Trophoblast cell (in vitro differentiated cells and primary cell): ENCODE results near the gene ADTRP.

Experiments
- DNase-seq, 2 donors: peaks; one replicate each; pipeline ENCODE4 v3.0.0-alpha.2; 2016
- H2AFZ ChIP-seq: 2 replicates; pipeline ENCODE4 v1.6.1; 2013; ENCODE audit warnings: low read length, moderate library complexity, mild to moderate bottlenecking; ENCODE audit not compliant: insufficient read depth, poor library complexity
- H2AK5ac ChIP-seq: 2 replicates; pipeline ENCODE4 v1.6.1; 2013; ENCODE audit warnings: mild to moderate bottlenecking, low read length
- H2BK120ac ChIP-seq: 2 replicates; pipeline ENCODE4 v1.6.1; 2013; ENCODE audit warnings: low read length, mild to moderate bottlenecking, moderate library complexity; ENCODE audit not compliant: insufficient read depth, poor library complexity
- H2BK12ac ChIP-seq: 2 replicates; pipeline ENCODE4 v1.6.1; 2013; ENCODE audit warnings: mild to moderate bottlenecking, low read length, moderate library complexity
- H2BK5ac ChIP-seq: 2 replicates; pipeline ENCODE4 v1.6.1; 2013; ENCODE audit warnings: low read length, low read depth, moderate library complexity, mild to moderate bottlenecking; ENCODE audit not compliant: poor library complexity
- H3K14ac ChIP-seq: 2 replicates; pipeline ENCODE4 v1.6.1; 2013; ENCODE audit warnings: mild to moderate bottlenecking, low read length
- H3K18ac ChIP-seq: 2 replicates; pipeline ENCODE4 v1.6.1; 2013; ENCODE audit warnings: mild to moderate bottlenecking, low read length
- H3K23ac ChIP-seq: 2 replicates; pipeline ENCODE4 v1.6.1; 2013; ENCODE audit warnings: low read length
- H3K27ac ChIP-seq: 2 replicates; pipeline ENCODE4 v1.5.1; 2013; ENCODE audit warnings: low read depth, mild to moderate bottlenecking, inconsistent platforms, low read length, moderate library complexity
- H3K27me3 ChIP-seq: 2 replicates; pipeline ENCODE4 v1.6.1; 2013; ENCODE audit warnings: inconsistent platforms, mild to moderate bottlenecking, low read length, moderate library complexity; ENCODE audit not compliant: insufficient read depth
- H3K36me3 ChIP-seq, 2 experiments: 1 replicate in 1 of 2; 2 replicates in 1 of 2; pipeline ENCODE4 v1.6.1; 2013; ENCODE audit warnings: low read length in 2 of 2, mild to moderate bottlenecking in 2 of 2, moderate library complexity in 1 of 2; ENCODE audit not compliant: insufficient read depth in 2 of 2, control insufficient read depth in 1 of 2
- H3K4ac ChIP-seq: 2 replicates; pipeline ENCODE4 v1.6.1; 2013; ENCODE audit warnings: low read depth, mild to moderate bottlenecking, low read length, moderate library complexity
- H3K4me1 ChIP-seq, 2 experiments: 1 replicate in 1 of 2; 2 replicates in 1 of 2; pipeline ENCODE4 v1.6.1; 2013; ENCODE audit warnings: low read length in 2 of 2, mild to moderate bottlenecking in 2 of 2, moderate library complexity in 1 of 2; ENCODE audit not compliant: insufficient read depth in 2 of 2, control insufficient read depth in 1 of 2
- H3K4me2 ChIP-seq: 2 replicates; pipeline ENCODE4 v1.6.1; 2013; ENCODE audit warnings: inconsistent platforms, mild to moderate bottlenecking, low read length, moderate library complexity
- H3K4me3 ChIP-seq: 2 replicates; pipeline ENCODE4 v1.5.1; 2013; ENCODE audit warnings: mild to moderate bottlenecking, low read depth, low read length, inconsistent platforms
- H3K79me1 ChIP-seq: one replicate; pipeline ENCODE4 v1.6.1; 2013; ENCODE audit warnings: low read length
- H3K79me2 ChIP-seq: 2 replicates; pipeline ENCODE4 v1.6.1; 2013; ENCODE audit warnings: low read length, mild to moderate bottlenecking; ENCODE audit not compliant: control insufficient read depth, insufficient read depth, poor library complexity
- H3K9ac ChIP-seq: 2 replicates; pipeline ENCODE4 v1.6.1; 2013; ENCODE audit warnings: mild to moderate bottlenecking, low read length
- H3K9me3 ChIP-seq: 2 replicates; pipeline ENCODE4 v1.6.1; 2013; ENCODE audit warnings: low read depth, mild to moderate bottlenecking, control low read depth, inconsistent platforms, low read length; ENCODE audit not compliant: insufficient read depth
- H4K12ac ChIP-seq: 2 replicates; pipeline ENCODE4 v1.6.1; 2013; ENCODE audit warnings: low read depth, mild to moderate bottlenecking, low read length, moderate library complexity
- H4K8ac ChIP-seq: 2 replicates; pipeline ENCODE4 v1.6.1; 2013; ENCODE audit warnings: low read depth, mild to moderate bottlenecking, low read length, moderate library complexity
- H4K91ac ChIP-seq: one replicate; pipeline ENCODE4 v1.6.1; 2013; ENCODE audit warnings: low read depth, mild to moderate bottlenecking, low read length, moderate library complexity
- WGBS: extraction: QIAGEN DNeasy Blood & Tissue Kit; methylation state at CpG from one replicate; pipeline ENCODE4 v1.1.7; 2013; ENCODE audit warnings: missing lambda C conversion rate; ENCODE audit not compliant: insufficient read length, insufficient coverage; ENCODE audit errors: extremely low coverage; 5-methylcytosine and 5-hydroxymethylcytosine counted together

ADTRP gene

DNA sequence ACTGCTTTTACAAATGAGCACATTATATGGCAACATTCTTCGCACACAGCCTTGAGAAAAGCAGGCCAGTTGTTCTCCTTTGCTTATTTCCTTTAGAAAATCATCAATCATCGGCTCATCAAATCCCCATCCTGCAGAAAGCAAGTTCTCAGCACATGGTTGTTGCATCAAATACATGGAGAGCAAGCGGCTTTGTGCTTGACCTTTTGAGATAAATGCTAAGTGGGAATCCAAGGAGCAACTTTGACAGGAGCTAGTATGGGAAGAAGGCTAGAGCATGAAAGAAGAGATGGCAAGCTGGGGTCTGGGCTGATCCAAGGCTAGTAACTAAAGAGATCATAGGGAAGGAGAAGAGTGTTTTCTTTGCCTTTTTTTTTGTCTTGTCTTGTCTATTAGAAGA, 43.2 kb upstream of the ADTRP start:
- Histone ChIP-seq H3K4me1 (peaks cover 0 to 1% of the 10 kb centered on the region in 2 experiments), H2AFZ (no peak overlapping the region), H4K8ac (no peak overlapping the region), H4K91ac (no peak overlapping the region), H2BK5ac (no peak overlapping the region), H2BK12ac (no peak overlapping the region), H3K14ac (no peak overlapping the region), H3K36me3 (no peaks in the 10 kb centered on the region), H3K18ac (no peak overlapping the region), H3K27ac (no peak overlapping the region), H3K79me1 (no peaks in the 10 kb centered on the region), H3K79me2 (no peaks in the 10 kb centered on the region), H3K9ac (no peak overlapping the region), H3K23ac (no peak overlapping the region), H3K27me3 (no peaks in the 10 kb centered on the region), H3K4me3 (no peak overlapping the region), H2AK5ac (no peak overlapping the region), H3K9me3 (no peaks in the 10 kb centered on the region), H3K4me2 (no peak overlapping the region), H3K4ac (no peak overlapping the region), H4K12ac (no peak overlapping the region), H2BK120ac (no peak overlapping the region)
- no peak for DNase-seq
- WGBS, result no CpG with 5 or more reads among the region's 3 CpGs

DNA sequence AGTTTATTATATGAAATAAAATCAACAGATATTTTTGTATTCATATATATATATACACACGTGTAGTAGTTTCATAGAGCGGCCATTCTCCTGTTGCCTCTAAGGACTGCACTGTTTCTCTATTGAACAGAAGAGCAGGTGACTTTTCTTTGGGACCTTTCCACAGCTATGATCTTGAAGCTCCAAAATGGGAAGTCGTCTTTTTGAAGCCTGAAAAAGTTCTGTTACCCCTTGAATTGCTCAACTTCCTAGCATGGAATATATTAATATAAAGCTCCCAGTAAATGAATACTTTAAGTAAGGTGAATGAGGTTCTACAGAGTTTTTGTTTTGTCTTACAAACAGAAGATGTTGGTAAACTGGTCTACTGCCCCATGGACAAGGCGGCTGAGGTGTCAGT, 42.2 kb upstream of the ADTRP start:
- Histone ChIP-seq H3K79me2 (no peaks in the 10 kb centered on the region), H3K4me2 (no peak overlapping the region), H4K8ac (no peak overlapping the region), H3K4ac (no peak overlapping the region), H4K12ac (no peak overlapping the region), H3K79me1 (no peaks in the 10 kb centered on the region), H2AFZ (no peak overlapping the region), H2BK12ac (no peak overlapping the region), H2BK5ac (no peak overlapping the region), H3K27me3 (no peaks in the 10 kb centered on the region), H3K14ac (no peak overlapping the region), H3K4me1 (no peaks in the 10 kb centered on the region), H2AK5ac (no peak overlapping the region), H3K9me3 (no peaks in the 10 kb centered on the region), H3K23ac (no peak overlapping the region), H4K91ac (no peak overlapping the region), H3K18ac (no peak overlapping the region), H3K9ac (no peak overlapping the region), H3K36me3 (no peaks in the 10 kb centered on the region), H3K27ac (no peak overlapping the region), H3K4me3 (no peak overlapping the region), H2BK120ac (no peak overlapping the region)
- DNase-seq, result no peak
- no CpG with 5 or more reads among the region's 4 CpGs for WGBS

DNA sequence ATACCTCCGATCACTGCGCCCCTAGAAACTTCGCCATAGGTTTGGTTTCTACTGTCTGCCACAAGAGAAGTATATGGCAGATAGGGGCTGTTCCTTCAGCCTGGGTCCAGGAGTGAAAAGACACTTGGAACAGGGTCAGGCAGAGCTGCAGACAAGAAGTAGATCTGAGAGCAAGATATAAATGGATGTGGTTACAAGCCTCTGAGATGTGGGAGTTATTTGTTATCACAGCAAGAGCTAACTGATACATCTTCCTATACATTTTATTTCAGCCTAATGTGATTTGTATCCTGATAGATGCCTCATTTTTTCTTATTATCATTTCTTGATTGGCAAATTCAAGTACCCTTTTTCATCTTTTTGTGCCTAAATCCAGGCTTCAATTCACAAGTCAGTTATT, 40.9 kb upstream of the ADTRP start:
- no peak overlapping the region for H4K91ac ChIP-seq
- no peak overlapping the region for H3K4me2 ChIP-seq
- no peaks in the 10 kb centered on the region for H3K79me1 ChIP-seq
- H3K14ac ChIP-seq, result no peak overlapping the region
- H3K27me3 ChIP-seq, result no peaks in the 10 kb centered on the region
- no peak overlapping the region for H3K4me3 ChIP-seq
- H3K23ac ChIP-seq, result no peak overlapping the region
- H4K12ac ChIP-seq, result no peak overlapping the region
- no peak overlapping the region for H2AK5ac ChIP-seq
- no peaks in the 10 kb centered on the region for H3K4me1 ChIP-seq
- no peaks in the 10 kb centered on the region for H3K9me3 ChIP-seq
- H2BK12ac ChIP-seq, result no peak overlapping the region
- H2BK5ac ChIP-seq, result no peak overlapping the region
- H4K8ac ChIP-seq, result no peak overlapping the region
- H3K36me3 ChIP-seq, result no peaks in the 10 kb centered on the region
- no peak overlapping the region for H2AFZ ChIP-seq
- no peak overlapping the region for H2BK120ac ChIP-seq
- H3K18ac ChIP-seq, result no peak overlapping the region
- H3K9ac ChIP-seq, result no peak overlapping the region
- no CpG with 5 or more reads among the region's 3 CpGs for WGBS
- H3K27ac ChIP-seq, result no peak overlapping the region
- H3K4ac ChIP-seq, result no peak overlapping the region
- no peak for DNase-seq
- H3K79me2 ChIP-seq, result no peaks in the 10 kb centered on the region

DNA sequence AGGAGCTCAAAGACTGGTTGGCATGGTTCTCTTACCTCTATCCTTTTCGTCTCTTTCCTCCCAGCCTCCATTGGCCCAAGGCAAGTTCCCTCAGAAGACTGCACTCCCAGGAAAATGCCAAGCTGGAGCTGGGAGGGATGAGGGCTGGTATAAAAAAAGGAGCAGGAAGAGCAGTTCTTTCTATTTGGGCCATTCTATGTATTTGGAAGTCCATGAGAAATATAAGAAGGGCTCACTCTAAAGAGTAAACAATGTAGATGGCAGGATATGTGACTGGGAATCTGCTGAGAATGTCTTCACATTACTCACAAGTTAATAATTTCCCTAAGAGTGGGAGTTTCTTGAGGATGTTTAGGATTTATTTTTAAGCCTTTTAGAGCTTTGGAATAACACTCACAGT, 36.6 kb upstream of the ADTRP start:
- H4K12ac ChIP-seq, result no peak overlapping the region
- no peak overlapping the region for H3K18ac ChIP-seq
- no CpG with 5 or more reads among the region's 1 CpG for WGBS
- H3K4me3 ChIP-seq, result no peak overlapping the region
- H3K9ac ChIP-seq, result no peak overlapping the region
- H3K36me3 ChIP-seq, result no peaks in the 10 kb centered on the region
- H2AFZ ChIP-seq, result no peak overlapping the region
- DNase-seq, result peak; percentile 76 to 83
- H3K27me3 ChIP-seq, result no peaks in the 10 kb centered on the region
- H2BK5ac ChIP-seq, result no peak overlapping the region
- no peaks in the 10 kb centered on the region for H3K79me1 ChIP-seq
- H3K4ac ChIP-seq, result no peak overlapping the region
- H2BK120ac ChIP-seq, result no peak overlapping the region
- no peak overlapping the region for H3K14ac ChIP-seq
- no peaks in the 10 kb centered on the region for H3K9me3 ChIP-seq
- no peak overlapping the region for H3K23ac ChIP-seq
- H2BK12ac ChIP-seq, result no peak overlapping the region
- H3K4me1 ChIP-seq, result no peaks in the 10 kb centered on the region
- H4K91ac ChIP-seq, result no peak overlapping the region
- H4K8ac ChIP-seq, result no peak overlapping the region
- no peak overlapping the region for H3K4me2 ChIP-seq
- no peak overlapping the region for H3K27ac ChIP-seq
- H2AK5ac ChIP-seq, result no peak overlapping the region
- H3K79me2 ChIP-seq, result no peaks in the 10 kb centered on the region
